NCI-H146 treated with DMSO at 0.1 percent for 48 hours (cell line): Measurements from ENCODE around the gene AP2S1.
"Not testable (repeated sequence)": the region's sequence is repeated elsewhere in the genome, so short reads cannot be mapped to it uniquely, and the experiment has no call there.

Experiments
- DNase-seq: peaks from one replicate; lab custom pipeline; 2025; ENCODE audit not compliant: unreplicated experiment; lab: John Stamatoyannopoulos, UW

AP2S1 gene

GRCh38 chr19:46868025-46868802 lies 17.6 kb upstream of the AP2S1 start:
- no peak for DNase-seq

DNA sequence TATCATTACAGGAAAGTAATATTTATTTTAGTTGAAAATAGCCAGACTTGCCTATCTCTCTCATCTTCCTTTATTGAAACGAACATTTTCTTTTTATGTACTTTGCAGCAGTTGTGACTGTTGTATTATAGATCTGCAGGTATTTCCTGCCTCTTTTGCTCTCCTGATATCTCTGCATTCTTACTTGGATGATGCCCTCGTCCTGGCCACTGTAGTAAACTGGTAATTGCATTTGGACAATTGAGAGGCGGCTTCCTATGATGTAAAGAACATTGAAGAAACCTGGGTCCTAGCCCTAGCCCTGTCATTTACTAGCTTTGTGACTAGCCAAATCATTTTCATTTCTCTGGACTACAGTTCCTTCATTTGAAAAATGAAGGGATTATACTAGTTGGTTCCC lies 16.5 kb upstream of the AP2S1 start:
- DNase-seq: no peak

DNA sequence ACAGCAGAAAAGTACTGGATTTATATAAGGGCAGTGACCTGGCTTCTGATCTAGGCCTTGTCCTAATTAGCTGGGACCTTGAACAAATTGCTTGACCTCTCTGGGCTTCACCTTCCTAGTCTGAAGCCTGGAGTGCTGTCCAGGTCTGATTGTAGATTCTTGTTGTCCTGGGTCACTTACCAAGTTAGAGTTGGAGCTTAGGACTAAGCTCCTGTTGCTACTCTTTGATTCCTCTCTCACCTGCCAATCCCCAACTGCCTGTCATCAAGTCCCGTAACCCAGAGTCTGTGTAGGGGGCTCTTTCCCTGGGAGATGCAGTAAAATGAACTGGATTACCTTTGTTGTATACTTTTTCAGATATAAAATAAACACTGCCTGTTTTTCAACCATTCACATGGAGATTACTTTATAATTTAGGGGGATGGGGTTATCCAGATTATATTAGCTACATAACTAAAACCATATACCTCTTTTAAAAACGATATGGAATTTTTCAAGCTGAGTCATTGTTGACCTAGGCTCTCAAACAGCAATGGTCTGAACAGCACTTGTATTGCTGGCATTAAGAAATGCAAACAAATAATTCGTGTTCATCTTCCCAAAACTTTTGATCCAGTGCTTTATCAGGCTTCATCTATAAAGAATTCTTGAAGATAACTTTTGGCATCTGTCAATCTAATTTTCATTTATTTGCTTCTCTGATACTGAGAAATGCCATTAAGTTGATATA lies 15.9 kb upstream of the AP2S1 start:
- no peak for DNase-seq

- DNase-seq: no peak
These were observed 13.4 kb upstream of the AP2S1 start for GRCh38 chr19:46863818-46864629.

- DNase-seq: no peak
These were observed 12.5 kb upstream of the AP2S1 start for GRCh38 chr19:46862974-46863632.

- no peak for DNase-seq
These were observed 11.8 kb upstream of the AP2S1 start for GRCh38 chr19:46862503-46862834.

DNA sequence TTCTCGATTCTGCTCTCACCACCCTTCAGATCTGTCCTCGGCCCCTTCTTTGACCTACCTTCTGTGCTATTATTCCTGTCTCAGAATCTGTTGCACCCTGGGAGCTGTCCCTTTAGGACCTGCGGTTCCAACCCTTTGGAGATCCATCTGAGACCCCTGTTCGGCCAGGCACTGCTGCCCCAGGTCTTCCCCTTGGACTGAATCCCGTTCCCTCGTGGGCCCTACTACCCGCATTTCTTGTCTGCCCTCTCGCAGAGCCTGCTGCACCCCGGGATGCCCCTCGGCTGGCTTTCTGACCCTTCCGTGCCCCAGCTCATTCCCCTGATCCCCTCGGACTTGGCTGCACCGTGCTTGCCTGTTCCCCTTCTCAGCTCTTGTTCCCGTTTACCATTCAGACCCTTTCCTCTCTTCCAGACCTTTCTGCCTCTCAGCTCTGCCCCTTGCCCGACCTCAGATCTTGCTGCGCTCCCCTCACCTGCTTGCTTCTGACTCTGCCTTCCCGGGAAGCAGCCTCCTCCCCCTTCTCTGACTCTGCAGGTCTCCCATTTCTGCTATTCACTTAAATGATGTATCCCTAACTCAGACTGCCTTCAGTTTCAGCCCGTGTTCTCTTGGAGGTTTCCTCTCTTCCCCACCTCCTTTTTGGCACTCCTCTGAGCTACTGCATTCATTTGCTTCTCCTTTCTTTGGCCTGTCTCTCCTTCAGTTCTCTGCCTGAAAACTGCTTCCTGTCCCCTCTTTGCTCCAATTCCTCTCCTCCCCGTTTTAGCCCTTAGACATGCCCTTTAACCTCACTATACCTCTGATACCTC lies 11.3 kb upstream of the AP2S1 start:
- DNase-seq: no peak

DNA sequence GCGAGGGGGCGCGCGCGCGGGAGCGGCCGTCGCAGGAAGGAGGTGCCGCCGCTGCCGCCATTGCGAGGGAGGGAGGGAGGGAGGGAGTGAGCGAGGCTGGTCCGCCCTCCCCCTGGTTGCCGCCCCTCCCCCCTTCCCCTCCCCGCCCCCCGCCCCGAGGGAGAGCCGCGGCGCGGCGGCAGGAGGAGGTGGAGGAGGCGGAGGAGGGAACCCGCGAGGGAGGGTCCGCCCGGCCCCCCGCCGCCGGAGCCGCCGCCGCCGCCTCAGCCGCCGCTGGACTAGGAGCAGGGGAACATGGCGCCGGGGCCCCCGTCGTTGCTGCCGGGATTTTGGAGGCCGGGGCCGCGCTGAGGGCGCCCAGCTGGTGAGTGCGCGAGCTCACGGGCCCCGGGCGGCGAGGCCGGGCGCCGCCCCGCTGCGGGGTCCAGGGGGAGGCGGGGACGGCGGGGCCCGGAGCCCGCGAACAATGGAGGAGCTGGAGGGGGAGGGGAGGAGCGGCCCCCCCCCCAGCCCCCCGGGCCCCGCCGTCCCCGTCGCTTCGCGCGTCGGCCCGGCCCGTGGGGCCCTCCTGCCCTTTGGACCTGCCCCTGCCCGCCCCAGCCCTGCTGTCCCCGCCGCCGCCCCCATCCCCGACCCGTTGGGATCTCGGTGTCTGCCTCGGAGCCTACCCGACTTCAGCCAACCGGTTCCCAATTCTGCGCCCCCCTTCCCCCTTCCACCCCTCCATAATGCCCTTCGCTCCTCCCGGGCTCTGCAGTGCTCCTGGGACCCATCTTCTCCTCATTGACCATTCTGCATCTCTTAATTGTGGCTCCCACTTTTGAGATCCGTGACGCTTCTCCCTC lies 10.4 kb upstream of the AP2S1 start, which contains the start of gene ARHGAP35:
ARHGAP35 (plus strand) TSS at position 152 of the 845 bp plus-strand sequence. CDS start 57,679 bp downstream, outside the sequence.
- DNase-seq: no peak

- DNase-seq: peak; percentile 96
These were observed 9.6 kb upstream of the AP2S1 start for GRCh38 chr19:46860125-46860845.

- DNase-seq: peak; percentile 88
These were observed 9.0 kb upstream of the AP2S1 start for GRCh38 chr19:46859637-46860124.

DNA sequence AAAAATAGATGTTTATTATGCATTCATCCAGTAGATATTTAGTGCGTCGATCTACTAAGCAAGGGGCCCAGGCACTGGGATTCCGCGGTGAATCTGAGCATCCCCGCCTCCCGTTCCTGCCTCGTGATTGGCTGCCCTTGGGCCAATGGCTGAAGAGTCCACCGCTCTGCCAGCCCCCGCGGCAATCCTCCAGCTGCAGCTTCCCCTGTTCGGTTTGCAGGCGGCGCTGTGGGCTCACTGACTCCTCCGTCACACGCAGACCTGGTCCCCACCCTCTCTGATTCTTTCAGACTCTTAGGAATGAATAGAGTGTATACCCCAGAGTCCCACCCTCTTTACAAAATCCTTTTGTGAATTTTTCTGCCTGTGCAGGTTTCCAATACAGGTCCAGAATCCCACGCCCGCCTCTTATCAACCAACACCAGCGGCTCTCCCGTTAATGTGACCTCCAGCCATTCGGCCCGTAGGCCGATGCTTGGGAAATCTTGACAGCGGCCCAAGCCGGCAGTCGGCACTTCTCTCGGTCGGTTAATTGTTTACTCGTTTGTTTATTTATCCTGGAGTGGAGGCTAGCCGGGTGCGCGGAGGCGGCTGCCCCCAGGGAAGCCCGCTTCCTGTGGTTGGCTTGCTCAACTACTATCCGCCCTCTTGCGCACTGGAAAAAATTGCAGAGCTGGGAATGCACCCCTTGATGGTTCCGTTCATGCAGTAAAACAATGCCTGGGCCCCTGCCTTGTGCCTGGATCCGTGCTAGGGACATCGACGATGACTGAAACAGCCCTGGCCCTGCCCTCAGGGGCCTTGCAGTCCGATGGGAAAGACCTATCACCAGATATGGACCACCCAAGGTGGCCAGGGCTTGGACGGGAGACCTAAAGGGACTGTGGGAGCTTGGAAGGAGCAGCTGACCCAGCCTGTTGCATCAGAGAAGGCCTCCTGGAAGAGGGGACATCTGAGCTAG lies 5.7 kb upstream of the AP2S1 start:
- DNase-seq: peak; percentile 85

DNA sequence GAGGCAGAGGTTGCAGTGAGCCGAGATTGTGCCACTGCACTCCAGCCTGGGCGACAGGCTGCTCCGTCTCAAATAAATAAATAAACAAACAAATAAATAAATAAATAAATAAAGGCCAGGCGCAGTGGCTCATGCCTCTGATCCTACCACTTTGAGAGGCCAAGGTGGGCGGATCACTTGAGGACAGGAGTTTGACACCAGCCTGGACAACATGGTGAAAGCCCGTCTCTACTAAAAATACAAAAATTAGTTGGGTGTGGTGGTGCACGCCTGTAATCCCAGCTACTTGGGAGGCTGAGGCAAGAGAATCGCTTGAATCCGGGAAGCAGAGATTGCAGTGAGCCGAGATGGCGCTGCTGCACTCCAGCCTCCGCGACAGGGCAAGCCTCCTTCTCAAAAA lies 4.1 kb upstream of the AP2S1 start:
- DNase-seq: not testable (repeated sequence)

DNA sequence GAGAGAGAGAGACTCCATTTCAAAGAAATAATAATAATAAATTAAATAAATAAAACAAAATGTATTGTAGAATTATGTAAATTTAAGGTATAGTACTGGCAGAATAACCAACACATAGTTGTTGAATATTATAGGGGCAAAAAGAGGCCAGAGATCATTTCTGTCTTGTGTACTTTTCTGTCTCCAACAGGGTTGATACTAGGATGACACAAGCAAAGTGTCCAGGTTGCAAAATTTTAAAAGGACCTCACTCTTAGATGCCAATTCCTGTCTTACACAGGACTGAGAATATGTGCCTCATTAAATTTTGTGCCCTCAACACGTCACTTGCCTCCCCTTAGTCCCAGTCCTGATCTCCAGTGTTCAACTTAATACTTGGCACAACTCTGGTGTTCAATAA lies 2.2 kb upstream of the AP2S1 start:
- DNase-seq: no peak

DNA sequence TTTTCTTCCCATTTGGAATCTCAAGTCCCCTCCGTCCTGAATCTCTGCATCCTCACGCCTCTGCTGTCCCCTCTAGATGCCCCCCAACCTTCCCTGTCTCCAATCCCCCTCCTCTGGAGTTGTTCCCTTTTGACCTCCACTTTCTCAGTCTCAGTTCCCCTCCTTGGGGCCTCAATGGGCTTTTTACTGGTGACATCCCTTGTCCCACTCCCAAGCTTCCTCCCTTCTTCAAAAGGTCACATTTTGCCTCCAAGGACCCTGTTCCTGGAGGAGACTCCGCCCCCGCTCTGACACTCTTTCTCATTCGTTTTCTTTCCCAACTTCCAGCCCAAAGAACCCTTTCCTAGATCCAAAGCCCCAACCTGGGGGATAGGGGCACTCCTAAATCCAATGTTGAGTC lies 1.0 kb downstream of the AP2S1 start:
- no peak for DNase-seq

- DNase-seq: no peak
These were observed 2.3 kb downstream of the AP2S1 start for GRCh38 chr19:46848389-46848788.

- DNase-seq: no peak
These were observed 3.1 kb downstream of the AP2S1 start for GRCh38 chr19:46847528-46847927.

DNA sequence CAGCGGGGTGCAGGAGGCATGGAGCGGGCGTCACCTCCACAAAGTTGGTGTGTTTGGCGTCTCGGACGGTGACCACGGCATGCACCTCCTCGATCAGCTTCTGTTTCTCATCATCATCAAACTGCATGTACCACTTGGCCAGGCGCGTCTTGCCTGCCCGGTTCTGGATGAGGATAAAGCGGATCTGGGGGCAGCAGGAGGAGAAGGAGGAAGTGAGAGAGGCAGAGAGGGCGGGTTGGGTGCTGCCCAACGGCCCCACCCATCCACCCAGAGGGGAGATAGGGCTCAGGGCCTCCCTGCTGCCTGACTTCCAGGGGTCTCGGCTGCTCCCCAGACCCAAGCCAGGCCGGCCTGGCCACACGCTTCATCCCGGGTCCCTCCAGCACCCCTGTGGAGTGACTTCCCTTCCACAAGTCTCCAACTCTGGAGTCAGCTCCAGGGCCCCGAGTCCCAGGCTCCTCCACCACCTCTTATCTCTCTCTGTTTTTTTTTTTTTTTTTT lies 4.6 kb downstream of the AP2S1 start:
- DNase-seq: no peak
